IPS-20b (cell line): ENCODE measurements around the gene LPCAT2.

Experiments
- H3K27ac ChIP-seq: one replicate; pipeline ENCODE4 v1.5.1; 2013; ENCODE audit warnings: low read length
- H3K27me3 ChIP-seq: 2 replicates; pipeline ENCODE4 v1.6.1; 2013; ENCODE audit warnings: mild to moderate bottlenecking, low read length, inconsistent platforms; ENCODE audit not compliant: insufficient read depth
- H3K36me3 ChIP-seq: 2 replicates; pipeline ENCODE4 v1.6.1; 2013; ENCODE audit warnings: low read depth, mild to moderate bottlenecking, inconsistent platforms, low read length, moderate library complexity; ENCODE audit not compliant: insufficient read depth
- H3K4me1 ChIP-seq: 2 replicates; pipeline ENCODE4 v1.6.1; 2013; ENCODE audit warnings: mild to moderate bottlenecking, control low read depth, inconsistent platforms, low read length, moderate library complexity; ENCODE audit not compliant: insufficient read depth
- H3K4me3 ChIP-seq: 2 replicates; pipeline ENCODE4 v1.5.1; 2013; ENCODE audit warnings: mild to moderate bottlenecking, low read length, inconsistent platforms
- H3K9ac ChIP-seq: 2 replicates; pipeline ENCODE4 v1.6.1; 2013; ENCODE audit warnings: low read depth, mild to moderate bottlenecking, inconsistent platforms, low read length, moderate library complexity
- H3K9me3 ChIP-seq: 2 replicates; pipeline ENCODE4 v1.6.1; 2013; ENCODE audit warnings: mild to moderate bottlenecking, low read depth, low read length, inconsistent platforms; ENCODE audit not compliant: insufficient read depth

Gene LPCAT2

GRCh38 chr16:55487048-55487803, 21.6 kb upstream of the LPCAT2 start:
- H3K36me3 ChIP-seq: peaks cover 68% of the 10 kb centered on the region
- H3K9me3 ChIP-seq: no peaks in the 10 kb centered on the region

GRCh38 chr16:55488306-55488705, 20.6 kb upstream of the LPCAT2 start:
- H3K4me3 ChIP-seq: no peak overlapping the region
- H3K27me3 ChIP-seq: no peaks in the 10 kb centered on the region
- H3K36me3 ChIP-seq: peaks cover 66% of the 10 kb centered on the region
- no peak overlapping the region for H3K27ac ChIP-seq
- no peaks in the 10 kb centered on the region for H3K4me1 ChIP-seq
- no peaks in the 10 kb centered on the region for H3K9me3 ChIP-seq
- H3K9ac ChIP-seq: no peak overlapping the region

More at GRCh38 chr16:55487048-55487803, 21.6 kb upstream of the LPCAT2 start:
- no peaks in the 10 kb centered on the region for H3K27me3 ChIP-seq
- H3K4me3 ChIP-seq: no peak overlapping the region
- H3K4me1 ChIP-seq: no peaks in the 10 kb centered on the region
- H3K27ac ChIP-seq: no peak overlapping the region
- H3K9ac ChIP-seq: no peak overlapping the region

GRCh38 chr16:55489119-55489955, 19.5 kb upstream of the LPCAT2 start:
- Histone ChIP-seq H3K36me3 (peaks cover 62% of the 10 kb centered on the region), H3K27ac (no peak overlapping the region), H3K9me3 (no peaks in the 10 kb centered on the region), H3K4me3 (no peak overlapping the region), H3K9ac (no peak overlapping the region), H3K4me1 (no peaks in the 10 kb centered on the region), H3K27me3 (no peaks in the 10 kb centered on the region)

GRCh38 chr16:55489956-55490265, 19.0 kb upstream of the LPCAT2 start:
- H3K27me3 ChIP-seq: no peaks in the 10 kb centered on the region
- no peak overlapping the region for H3K9ac ChIP-seq
- H3K4me3 ChIP-seq: no peak overlapping the region
- no peaks in the 10 kb centered on the region for H3K9me3 ChIP-seq
- peaks cover 56% of the 10 kb centered on the region for H3K36me3 ChIP-seq
- no peak overlapping the region for H3K27ac ChIP-seq
- H3K4me1 ChIP-seq: no peaks in the 10 kb centered on the region

- no peaks in the 10 kb centered on the region for H3K27me3 ChIP-seq
- peaks cover 52% of the 10 kb centered on the region for H3K36me3 ChIP-seq
- no peak overlapping the region for H3K27ac ChIP-seq
- H3K9me3 ChIP-seq: no peaks in the 10 kb centered on the region
- H3K9ac ChIP-seq: no peak overlapping the region
- no peak overlapping the region for H3K4me3 ChIP-seq
- H3K4me1 ChIP-seq: no peaks in the 10 kb centered on the region
Measured at GRCh38 chr16:55490301-55490700, 18.6 kb upstream of the LPCAT2 start.

GRCh38 chr16:55491691-55492090, 17.2 kb upstream of the LPCAT2 start:
- Histone ChIP-seq H3K4me3 (no peak overlapping the region), H3K9ac (no peak overlapping the region), H3K9me3 (no peaks in the 10 kb centered on the region), H3K27ac (no peak overlapping the region), H3K27me3 (no peaks in the 10 kb centered on the region), H3K4me1 (no peaks in the 10 kb centered on the region), H3K36me3 (peaks cover 46% of the 10 kb centered on the region)

GRCh38 chr16:55492756-55493380, 16.0 kb upstream of the LPCAT2 start:
- H3K4me1 ChIP-seq: no peaks in the 10 kb centered on the region
- peaks cover 40% of the 10 kb centered on the region for H3K36me3 ChIP-seq
- no peaks in the 10 kb centered on the region for H3K27me3 ChIP-seq
- no peak overlapping the region for H3K27ac ChIP-seq
- no peaks in the 10 kb centered on the region for H3K9me3 ChIP-seq
- no peak overlapping the region for H3K9ac ChIP-seq
- H3K4me3 ChIP-seq: no peak overlapping the region

GRCh38 chr16:55494994-55495421, 13.9 kb upstream of the LPCAT2 start:
- H3K36me3 ChIP-seq: peaks cover 28% of the 10 kb centered on the region; the same call in 1 of the 2 replicates
- no peaks in the 10 kb centered on the region for H3K9me3 ChIP-seq

GRCh38 chr16:55495616-55496289, 13.1 kb upstream of the LPCAT2 start:
- Histone ChIP-seq H3K9ac (no peak overlapping the region), H3K27ac (no peak overlapping the region), H3K4me3 (no peak overlapping the region), H3K27me3 (no peaks in the 10 kb centered on the region), H3K36me3 (peaks cover 22% of the 10 kb centered on the region; the same call in 1 of the 2 replicates), H3K4me1 (no peaks in the 10 kb centered on the region), H3K9me3 (no peaks in the 10 kb centered on the region)

More at GRCh38 chr16:55494994-55495421, 13.9 kb upstream of the LPCAT2 start:
- H3K9ac ChIP-seq: no peak overlapping the region
- H3K4me3 ChIP-seq: no peak overlapping the region
- no peaks in the 10 kb centered on the region for H3K27me3 ChIP-seq
- H3K27ac ChIP-seq: no peak overlapping the region
- H3K4me1 ChIP-seq: no peaks in the 10 kb centered on the region

- H3K4me3 ChIP-seq: no peak overlapping the region
- H3K27me3 ChIP-seq: no peaks in the 10 kb centered on the region
- no peak overlapping the region for H3K27ac ChIP-seq
- H3K9me3 ChIP-seq: no peaks in the 10 kb centered on the region
- no peak overlapping the region for H3K9ac ChIP-seq
- peaks cover 22% of the 10 kb centered on the region; the same call in 1 of the 2 replicates for H3K36me3 ChIP-seq
- H3K4me1 ChIP-seq: no peaks in the 10 kb centered on the region
Measured at GRCh38 chr16:55496509-55497145, 12.2 kb upstream of the LPCAT2 start.

GRCh38 chr16:55497558-55497957, 11.3 kb upstream of the LPCAT2 start:
- H3K36me3 ChIP-seq: peaks cover 22% of the 10 kb centered on the region; the same call in 1 of the 2 replicates
- no peak overlapping the region for H3K9ac ChIP-seq
- H3K27ac ChIP-seq: no peak overlapping the region
- no peak overlapping the region for H3K4me3 ChIP-seq
- H3K4me1 ChIP-seq: no peaks in the 10 kb centered on the region
- H3K9me3 ChIP-seq: no peaks in the 10 kb centered on the region
- no peaks in the 10 kb centered on the region for H3K27me3 ChIP-seq
